Stimulated activated CD4-positive, alpha-beta T cell treated with anti-CD3 and anti-CD28 coated beads, Interleukin-1b, Interleukin-23, amount 100 ng/mL, for 48 hours (primary cell): ENCODE results near the gene FOLH1.
"Not testable (repeated sequence)": the region's sequence is repeated elsewhere in the genome, so short reads cannot be mapped to it uniquely, and the experiment has no call there.

Source experiments
- DNase-seq: peaks from one replicate; pipeline ENCODE4 v3.0.0-alpha.2; 2020

FOLH1 gene

DNA sequence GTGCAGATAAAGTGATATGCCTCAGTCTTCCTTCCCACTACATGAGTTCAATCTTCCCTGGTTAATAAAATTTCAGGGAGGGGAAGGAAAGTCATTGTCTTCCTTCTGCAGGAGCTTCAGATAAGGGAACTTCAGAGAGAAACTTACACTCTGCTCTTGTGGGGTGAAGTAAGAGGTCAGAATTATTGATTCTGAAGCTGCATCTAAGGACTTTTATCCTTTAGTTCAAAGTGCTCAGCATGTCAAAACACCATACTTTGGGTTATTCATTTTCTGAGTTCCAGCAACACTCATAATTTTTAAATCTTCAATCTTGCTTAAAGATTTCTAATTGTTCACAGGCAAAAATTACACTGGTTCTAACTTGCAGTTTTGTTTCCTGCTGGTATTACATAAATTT, 33.0 kb downstream of the FOLH1 start:
- DNase-seq, result not testable (repeated sequence)

- DNase-seq, result not testable (repeated sequence)
Measured at GRCh38 chr11:49174691-49175366, 33.6 kb downstream of the FOLH1 start.

DNA sequence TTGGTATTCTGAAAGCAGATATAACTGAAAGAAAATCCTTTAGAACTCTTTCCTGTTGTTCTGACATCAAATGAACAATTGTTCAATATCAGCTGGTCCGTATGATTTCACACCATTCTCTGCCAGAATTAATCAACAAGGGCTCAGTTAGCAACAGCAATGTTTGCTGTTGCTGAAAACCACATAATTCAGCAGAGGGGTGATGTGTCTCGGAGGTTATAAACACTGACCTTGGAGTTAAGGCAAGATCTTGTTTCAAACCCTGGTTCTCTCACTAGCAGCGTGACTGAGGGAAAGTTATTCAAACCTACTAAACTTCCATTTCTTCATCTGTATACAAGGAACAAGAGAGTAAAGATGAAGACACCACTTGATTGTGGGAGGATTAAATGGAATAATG, 36.8 kb downstream of the FOLH1 start:
- not testable (repeated sequence) for DNase-seq

DNA sequence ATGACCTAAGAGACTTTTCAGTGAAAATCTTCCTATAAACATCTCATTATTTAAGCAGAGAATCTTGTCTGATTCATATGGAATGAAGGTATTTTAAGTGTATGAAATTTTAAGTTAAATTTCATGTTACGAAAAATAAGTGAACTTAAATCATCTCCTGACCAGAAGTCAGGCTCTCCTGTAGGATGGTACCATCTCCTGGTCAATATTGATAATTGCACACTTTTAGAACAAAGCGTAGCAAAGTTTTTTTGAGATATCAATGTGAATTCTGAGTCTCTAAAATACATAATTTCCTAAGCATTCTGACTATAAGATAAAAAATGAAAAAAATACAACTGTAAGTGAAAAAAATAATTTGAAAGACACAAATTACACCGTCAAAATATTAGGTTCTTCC, 38.8 kb downstream of the FOLH1 start:
- not testable (repeated sequence) for DNase-seq

GRCh38 chr11:49168992-49169391, 39.4 kb downstream of the FOLH1 start:
- DNase-seq, result not testable (repeated sequence)

- DNase-seq, result no peak
Measured at GRCh38 chr11:49151211-49151610, 57.2 kb downstream of the FOLH1 start.

- not testable (repeated sequence) for DNase-seq
Measured at GRCh38 chr11:49102356-49102755, 106.0 kb downstream of the FOLH1 start.
